HG03558 (cell line): Measurements from ENCODE around the gene KCNK5.

ENCODE experiments used
- ATAC-seq: cut with Tn5 transposase; IDR thresholded peaks from one replicate; pipeline ENCODE4 v1.9.1; 2021; ENCODE audit warnings: moderate number of reproducible peaks; ENCODE audit not compliant: unreplicated experiment; ENCODE audit errors: extremely low read depth

The KCNK5 gene

DNA sequence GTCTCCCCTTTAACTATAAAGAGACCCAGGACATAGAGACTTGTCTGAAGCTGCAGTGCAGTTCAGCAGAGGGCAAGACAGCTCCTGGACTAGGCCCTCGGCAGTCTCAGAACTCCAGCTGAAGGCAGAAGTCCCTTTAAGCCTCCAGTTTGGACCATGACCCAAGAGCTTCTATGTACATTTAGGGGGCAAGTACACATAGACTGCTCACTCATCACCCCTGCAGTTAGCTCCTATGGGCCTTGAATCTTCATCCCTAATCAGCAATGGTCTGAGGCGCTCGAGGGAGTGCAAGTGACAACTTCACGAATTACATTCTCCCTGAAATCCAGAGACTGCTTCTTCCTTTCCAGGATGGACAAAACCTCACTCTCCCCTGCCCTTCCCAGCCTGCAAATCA lies 47.4 kb downstream of the KCNK5 start:
- ATAC-seq: no peak

DNA sequence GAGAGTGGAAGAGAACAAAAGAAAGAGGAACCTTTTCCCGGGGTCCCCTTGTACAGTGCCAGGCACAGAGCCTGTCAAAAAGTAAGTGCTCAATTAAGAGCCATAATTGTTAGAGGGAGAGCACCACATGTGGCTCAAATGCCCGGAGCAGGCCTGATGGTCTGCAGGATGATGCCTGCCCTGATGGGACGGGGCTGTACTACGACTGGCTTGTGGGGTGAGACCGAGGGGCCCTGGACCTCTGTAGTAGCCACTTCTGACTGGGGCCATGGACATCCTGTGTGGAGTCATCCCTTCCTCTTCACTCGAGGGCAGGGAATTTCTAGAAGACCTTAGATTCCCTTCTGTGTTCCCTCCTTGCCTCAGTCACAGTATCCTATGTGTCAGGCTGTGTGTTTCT lies 47.9 kb downstream of the KCNK5 start:
- no peak for ATAC-seq

- ATAC-seq: no peak
Measured at GRCh38 chr6:39178804-39179203, 50.5 kb downstream of the KCNK5 start.

- ATAC-seq: no peak
Measured at GRCh38 chr6:39178235-39178634, 51.0 kb downstream of the KCNK5 start.

DNA sequence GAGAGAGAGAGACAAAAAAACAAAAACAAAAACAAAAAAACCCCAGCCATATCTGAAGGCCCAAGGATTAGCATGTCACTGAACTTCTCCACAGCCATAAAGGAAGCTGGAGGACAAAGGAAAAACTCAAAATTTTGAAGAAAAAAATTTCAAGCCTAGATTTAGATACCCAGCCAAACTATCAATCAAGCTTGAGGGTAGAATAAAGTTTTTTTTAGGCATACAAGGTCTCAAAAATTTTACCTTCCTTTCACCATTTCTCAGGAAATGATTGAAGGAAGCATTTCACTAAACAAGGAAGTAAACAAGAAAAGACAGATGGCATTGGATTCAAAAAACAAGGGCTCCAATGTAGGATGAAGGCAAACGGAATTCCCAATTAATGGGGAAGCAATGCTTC lies 52.1 kb downstream of the KCNK5 start:
- ATAC-seq: no peak

- ATAC-seq: no peak
Measured at GRCh38 chr6:39173270-39173669, 56.0 kb downstream of the KCNK5 start.

DNA sequence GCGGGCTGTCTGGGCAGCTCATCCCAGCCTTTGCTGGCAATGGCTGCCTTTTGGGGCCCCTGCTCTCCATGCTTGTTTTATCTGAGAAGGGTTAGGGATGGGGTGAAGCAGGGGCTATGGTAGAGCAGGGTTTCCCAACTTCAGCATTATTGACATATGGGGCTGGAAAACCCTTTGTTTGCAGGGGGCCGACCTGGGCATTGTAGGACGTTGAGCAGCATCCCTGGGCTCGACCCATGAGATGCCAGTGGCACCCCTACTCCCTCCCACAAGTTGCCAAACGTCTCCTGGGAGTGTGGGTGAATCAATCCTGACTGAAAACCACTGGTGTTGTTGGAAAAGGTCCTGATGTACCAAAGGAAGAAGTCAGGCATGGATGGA lies 56.9 kb downstream of the KCNK5 start:
- ATAC-seq: no peak

DNA sequence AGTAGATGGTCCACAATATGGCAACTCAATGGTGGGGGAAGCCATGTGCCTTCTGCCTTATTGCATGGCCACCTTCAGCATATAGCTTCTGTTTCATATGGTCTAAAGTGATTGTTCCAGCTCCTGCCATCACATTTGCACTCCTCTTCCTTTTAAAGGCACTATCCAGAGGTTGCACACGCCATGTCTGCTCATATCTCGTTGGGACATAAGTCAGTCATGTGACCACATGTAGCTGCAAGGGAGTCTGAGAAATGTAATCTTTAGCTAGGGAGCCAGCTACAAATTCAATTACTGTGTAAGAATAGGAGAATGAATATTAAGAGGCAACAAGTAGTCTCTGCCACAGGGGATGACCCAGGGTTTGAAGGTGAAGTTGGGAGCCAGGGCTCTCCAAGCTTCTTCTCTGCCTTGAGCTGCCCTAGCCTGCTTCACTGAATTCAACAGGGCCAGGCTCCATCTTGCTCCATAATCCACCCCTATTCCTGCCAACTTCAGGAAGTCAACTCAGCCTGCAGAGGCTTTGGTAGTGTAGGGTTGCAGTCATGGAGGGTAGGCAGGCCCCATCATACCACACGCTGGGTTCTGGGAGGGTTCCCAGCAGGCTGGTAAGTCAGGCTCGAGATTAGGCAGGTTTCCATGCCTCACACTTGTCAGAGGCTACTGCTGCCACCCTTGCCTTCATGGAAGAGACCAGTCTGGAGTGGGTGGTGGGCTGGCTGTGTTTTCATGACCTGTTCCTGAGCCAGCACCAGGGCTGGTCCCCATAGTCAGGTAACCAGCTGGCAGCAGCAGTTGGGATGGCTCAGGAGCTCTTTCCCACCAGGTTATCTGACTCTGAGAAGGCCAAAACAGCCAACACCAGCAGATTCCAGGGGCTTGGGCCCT lies 57.5 kb downstream of the KCNK5 start:
- no peak for ATAC-seq

DNA sequence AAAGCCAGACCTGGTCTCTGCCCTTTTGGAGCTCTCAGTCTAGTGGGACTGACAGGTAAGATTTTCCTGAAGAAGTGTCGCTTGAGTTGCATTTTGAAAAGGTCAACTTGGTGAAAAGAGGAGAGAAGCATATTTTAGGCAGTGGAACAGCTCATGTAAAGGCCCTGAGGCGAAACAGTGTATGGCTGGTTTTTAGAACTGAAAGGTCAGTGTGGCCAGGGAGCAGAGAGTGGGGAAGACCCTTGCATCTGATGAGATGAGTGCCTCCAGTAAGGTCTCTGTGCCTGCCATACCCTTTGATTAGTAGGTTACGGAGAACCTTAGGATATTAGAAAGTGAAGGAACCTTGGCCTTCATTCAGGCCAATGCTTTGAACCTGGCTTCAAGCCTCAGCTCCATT lies 58.4 kb downstream of the KCNK5 start:
- no peak for ATAC-seq

- ATAC-seq: no peak
Measured at GRCh38 chr6:39170389-39170788, 58.9 kb downstream of the KCNK5 start.

- ATAC-seq: no peak
Measured at GRCh38 chr6:39169448-39170344, 59.6 kb downstream of the KCNK5 start.

GRCh38 chr6:39167866-39168625 lies 61.2 kb downstream of the KCNK5 start:
- ATAC-seq: no peak

DNA sequence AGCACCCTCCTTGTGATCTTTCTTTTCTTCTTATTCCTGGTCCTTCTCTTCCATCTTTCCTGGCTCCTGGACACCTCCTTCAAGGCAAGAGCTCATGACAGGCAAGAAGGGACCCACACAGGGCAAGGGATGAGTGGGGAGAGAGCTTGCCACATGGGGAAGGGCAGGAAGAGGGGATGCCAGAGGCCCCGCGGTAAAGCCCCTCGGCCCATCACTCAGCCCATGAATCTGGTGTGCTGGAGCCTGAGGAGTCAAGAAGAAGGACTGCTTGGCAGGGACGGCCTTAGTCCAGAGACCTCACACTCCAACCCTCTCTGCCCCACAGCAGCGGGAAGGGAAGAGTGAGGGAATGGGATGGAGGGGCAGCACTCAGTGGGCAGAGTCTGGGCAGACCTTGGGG lies 62.0 kb downstream of the KCNK5 start:
- ATAC-seq: no peak

GRCh38 chr6:39166912-39167290 lies 62.4 kb downstream of the KCNK5 start:
- no peak for ATAC-seq

DNA sequence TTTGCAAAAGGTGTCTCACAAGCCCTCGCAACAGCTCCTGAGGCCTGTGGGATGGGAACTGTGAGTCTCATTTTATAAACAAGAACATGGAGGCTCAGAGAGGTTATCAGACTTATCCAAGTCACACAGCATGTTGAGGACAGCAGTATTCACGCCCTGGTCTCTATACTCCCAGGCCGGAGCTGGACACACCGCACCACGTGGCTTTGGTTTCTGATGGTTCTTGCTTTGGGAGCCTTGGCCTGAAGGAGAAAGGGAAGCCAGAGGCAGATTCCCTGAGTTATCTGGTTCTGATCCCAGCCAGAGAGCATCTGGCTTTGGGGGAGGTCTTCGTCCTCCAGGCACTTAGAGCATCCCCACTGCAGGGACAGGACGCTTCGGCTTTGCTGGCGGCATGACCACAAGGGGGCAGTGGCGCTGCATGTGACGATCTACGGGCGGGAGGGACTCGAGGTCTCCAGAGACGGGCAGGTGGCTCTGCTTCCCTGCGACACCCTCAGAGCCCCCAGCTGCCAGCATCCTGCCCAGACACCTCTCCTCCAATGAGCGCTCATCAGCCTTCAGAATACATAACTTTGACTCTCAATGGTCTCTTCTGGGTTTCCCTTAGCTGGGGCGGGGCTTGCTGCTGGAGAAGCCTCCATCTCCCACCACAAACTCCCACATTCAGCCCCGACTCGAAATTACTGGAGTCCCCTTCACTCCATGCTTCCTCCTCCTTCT lies 62.9 kb downstream of the KCNK5 start:
- no peak for ATAC-seq

GRCh38 chr6:39157511-39157910 lies 71.8 kb downstream of the KCNK5 start:
- ATAC-seq: no peak

GRCh38 chr6:39156801-39157200 lies 72.5 kb downstream of the KCNK5 start:
- no peak for ATAC-seq

- ATAC-seq: no peak
Measured at GRCh38 chr6:39154705-39155104, 74.6 kb downstream of the KCNK5 start.

DNA sequence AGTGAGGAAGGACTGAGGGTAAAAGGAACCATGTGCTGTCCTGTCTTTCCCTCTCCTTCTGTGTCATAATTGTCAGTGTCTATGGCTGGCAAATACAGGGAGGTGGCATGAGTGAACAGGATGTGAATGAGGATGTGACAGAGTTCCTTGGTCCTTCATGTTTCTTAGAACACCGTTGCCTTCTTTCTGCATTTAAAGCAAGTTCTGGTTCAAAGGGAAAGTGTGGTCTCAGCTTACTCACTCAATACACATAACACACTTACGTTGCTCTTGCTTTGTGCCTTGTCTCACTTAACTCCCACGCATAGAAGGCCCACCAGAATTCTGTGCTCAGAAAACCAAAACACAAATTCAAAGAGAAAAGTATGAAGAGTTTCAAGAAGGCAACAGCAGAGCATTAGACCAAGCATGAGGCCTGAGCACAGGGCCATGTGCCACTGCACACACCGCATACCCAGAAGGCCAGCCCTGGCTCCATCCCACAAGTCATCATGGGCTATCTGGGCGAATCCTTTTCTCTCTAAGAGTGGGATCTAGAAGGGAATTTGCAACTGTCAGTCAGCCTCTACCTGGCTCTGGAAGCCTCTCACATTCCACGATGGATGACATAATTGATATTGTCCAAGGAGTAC lies 75.4 kb downstream of the KCNK5 start:
- ATAC-seq: no peak

GRCh38 chr6:39152262-39152661 lies 77.0 kb downstream of the KCNK5 start:
- ATAC-seq: no peak
